Left renal pelvis (tissue), 4 donors: Measurements from ENCODE around the gene TP73. TPM values are rescaled to one million over a fixed set of nuclear protein-coding genes. Genes with fewer than 3 reads are reported as not detected.

ENCODE experiments used
- DNase-seq, 4 donors: peaks; one replicate each; pipeline ENCODE4 v3.0.0-alpha.2; 2013; ENCODE audit warnings: low read depth in 4 of 4, low spot score in 3 of 4
- polyA plus RNA-seq, 4 donors: library from polyadenylated mRNA; unstranded; fragments of 120-200 nt; gene quantifications; one replicate each; pipeline ENCODE4 v1.2.1, GENCODE V29; 2013; ENCODE audit not compliant: insufficient read length in 4 of 4

Gene TP73
- polyA plus RNA-seq, 4 donors = 0.47 to 0.97 (median 0.74) TPM

- DNase-seq = no peak
Observed at GRCh38 chr1:3683197-3683596, 30.9 kb downstream of the TP73 start.

GRCh38 chr1:3683992-3684391, 31.7 kb downstream of the TP73 start:
- no peak for DNase-seq

GRCh38 chr1:3685222-3685621, 32.9 kb downstream of the TP73 start:
- no peak for DNase-seq

GRCh38 chr1:3685906-3686305, 33.6 kb downstream of the TP73 start:
- no peak for DNase-seq

- no peak for DNase-seq
Observed at GRCh38 chr1:3687504-3687903, 35.2 kb downstream of the TP73 start.

- no peak for DNase-seq
Observed at GRCh38 chr1:3688356-3689137, 36.2 kb downstream of the TP73 start.

- DNase-seq = no peak
Observed at GRCh38 chr1:3689138-3689750, 36.9 kb downstream of the TP73 start.

GRCh38 chr1:3690282-3691065, 38.2 kb downstream of the TP73 start:
- no peak for DNase-seq

- no peak for DNase-seq
Observed at GRCh38 chr1:3691421-3692204, 39.3 kb downstream of the TP73 start.

GRCh38 chr1:3692598-3692997, 40.3 kb downstream of the TP73 start:
- DNase-seq = no peak

GRCh38 chr1:3693321-3693720, 41.0 kb downstream of the TP73 start:
- no peak for DNase-seq

GRCh38 chr1:3695326-3696217, 43.3 kb downstream of the TP73 start:
- DNase-seq = no peak

GRCh38 chr1:3696689-3697088, 44.4 kb downstream of the TP73 start:
- no peak for DNase-seq

- no peak for DNase-seq
Observed at GRCh38 chr1:3697104-3697503, 44.8 kb downstream of the TP73 start.

GRCh38 chr1:3697810-3698209, 45.5 kb downstream of the TP73 start:
- DNase-seq = no peak

- no peak for DNase-seq
Observed at GRCh38 chr1:3698660-3699408, 46.5 kb downstream of the TP73 start.

- no peak for DNase-seq
Observed at GRCh38 chr1:3699596-3699995, 47.3 kb downstream of the TP73 start.

- DNase-seq = no peak
Observed at GRCh38 chr1:3700631-3701030, 48.3 kb downstream of the TP73 start.

GRCh38 chr1:3702528-3702927, 50.2 kb downstream of the TP73 start:
- no peak for DNase-seq
